ENCODE results near the gene SAP30L.

DNA sequence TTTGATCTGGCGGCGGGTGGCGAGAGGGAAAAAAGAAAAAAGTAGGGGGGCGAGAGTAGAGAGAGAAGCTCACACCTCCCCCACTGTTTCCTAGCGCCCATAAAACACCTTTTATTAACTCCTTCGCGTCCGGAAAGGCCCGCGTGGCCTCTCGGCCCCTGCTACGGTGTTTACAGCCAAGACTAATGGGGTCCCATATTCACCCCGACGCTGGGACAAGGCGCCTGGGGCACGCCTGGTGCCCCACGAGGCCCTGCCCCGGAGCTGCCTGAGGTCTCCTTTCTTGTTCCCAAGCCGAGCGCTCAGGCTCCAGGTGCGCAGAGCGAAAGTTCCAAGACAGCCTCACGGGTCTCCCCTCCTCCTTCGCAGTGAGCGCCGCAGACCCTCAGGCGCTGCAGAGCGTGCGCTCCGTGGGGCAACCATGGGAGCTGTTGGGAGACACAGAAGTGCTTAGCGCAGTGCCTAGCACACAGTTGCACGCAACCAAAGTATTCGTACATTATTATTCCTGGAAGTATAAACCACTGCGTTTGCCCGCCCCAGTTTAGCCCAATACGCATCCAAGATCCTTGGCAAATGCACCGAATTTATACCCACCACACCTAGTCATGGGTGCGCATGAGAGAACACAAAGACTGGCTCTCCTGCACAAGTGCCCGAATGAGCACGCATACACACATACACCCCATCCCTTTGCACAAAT lies 27.9 kb downstream of the SAP30L start:
- TF ChIP-seq, protein P1, sequence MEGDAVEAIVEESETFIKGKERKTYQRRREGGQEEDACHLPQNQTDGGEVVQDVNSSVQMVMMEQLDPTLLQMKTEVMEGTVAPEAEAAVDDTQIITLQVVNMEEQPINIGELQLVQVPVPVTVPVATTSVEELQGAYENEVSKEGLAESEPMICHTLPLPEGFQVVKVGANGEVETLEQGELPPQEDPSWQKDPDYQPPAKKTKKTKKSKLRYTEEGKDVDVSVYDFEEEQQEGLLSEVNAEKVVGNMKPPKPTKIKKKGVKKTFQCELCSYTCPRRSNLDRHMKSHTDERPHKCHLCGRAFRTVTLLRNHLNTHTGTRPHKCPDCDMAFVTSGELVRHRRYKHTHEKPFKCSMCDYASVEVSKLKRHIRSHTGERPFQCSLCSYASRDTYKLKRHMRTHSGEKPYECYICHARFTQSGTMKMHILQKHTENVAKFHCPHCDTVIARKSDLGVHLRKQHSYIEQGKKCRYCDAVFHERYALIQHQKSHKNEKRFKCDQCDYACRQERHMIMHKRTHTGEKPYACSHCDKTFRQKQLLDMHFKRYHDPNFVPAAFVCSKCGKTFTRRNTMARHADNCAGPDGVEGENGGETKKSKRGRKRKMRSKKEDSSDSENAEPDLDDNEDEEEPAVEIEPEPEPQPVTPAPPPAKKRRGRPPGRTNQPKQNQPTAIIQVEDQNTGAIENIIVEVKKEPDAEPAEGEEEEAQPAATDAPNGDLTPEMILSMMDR (IDR thresholded peaks at IDR 0.05) = no peak
- TF ChIP-seq POLR2A (IDR thresholded peaks at IDR 0.05) = no peak

Measured in breast epithelium (tissue), 3 donors.